DMS53 treated with DMSO at 0.1 percent for 48 hours (cell line): Measurements from ENCODE around the gene PXMP4.
"Not testable (repeated sequence)": the region's sequence is repeated elsewhere in the genome, so short reads cannot be mapped to it uniquely, and the experiment has no call there.

Source experiments
- DNase-seq: peaks from one replicate; lab custom pipeline; 2025; ENCODE audit not compliant: unreplicated experiment; lab: John Stamatoyannopoulos, UW

Gene PXMP4

GRCh38 chr20:33704197-33704924, 15.7 kb downstream of the PXMP4 start:
- DNase-seq: no peak

GRCh38 chr20:33703498-33704137, 16.5 kb downstream of the PXMP4 start:
- no peak for DNase-seq

GRCh38 chr20:33702861-33703260, 17.2 kb downstream of the PXMP4 start:
- DNase-seq: no peak

GRCh38 chr20:33701629-33702450, 18.3 kb downstream of the PXMP4 start:
- DNase-seq: no peak

- DNase-seq: not testable (repeated sequence)
Measured at GRCh38 chr20:33700696-33701441, 19.2 kb downstream of the PXMP4 start.

- not testable (repeated sequence) for DNase-seq
Measured at GRCh38 chr20:33698966-33699365, 21.1 kb downstream of the PXMP4 start.

GRCh38 chr20:33697129-33697528, 23.0 kb downstream of the PXMP4 start:
- no peak for DNase-seq

- no peak for DNase-seq
Measured at GRCh38 chr20:33696448-33696847, 23.7 kb downstream of the PXMP4 start.

GRCh38 chr20:33694639-33695012, 25.5 kb downstream of the PXMP4 start:
- DNase-seq: no peak

GRCh38 chr20:33693741-33694638, 26.1 kb downstream of the PXMP4 start:
- DNase-seq: no peak

GRCh38 chr20:33693289-33693688, 26.8 kb downstream of the PXMP4 start:
- DNase-seq: no peak

- DNase-seq: peak; percentile 25
Measured at GRCh38 chr20:33689973-33690372, 30.1 kb downstream of the PXMP4 start.

GRCh38 chr20:33689493-33689892, 30.6 kb downstream of the PXMP4 start:
- DNase-seq: no peak

- DNase-seq: no peak
Measured at GRCh38 chr20:33688938-33689424, 31.1 kb downstream of the PXMP4 start.

GRCh38 chr20:33687993-33688937, 31.8 kb downstream of the PXMP4 start:
- no peak for DNase-seq

GRCh38 chr20:33687370-33687915, 32.7 kb downstream of the PXMP4 start:
- no peak for DNase-seq

- DNase-seq: no peak
Measured at GRCh38 chr20:33686984-33687366, 33.1 kb downstream of the PXMP4 start.

GRCh38 chr20:33686100-33686983, 33.8 kb downstream of the PXMP4 start, which contains the start of gene E2F1:
Gene E2F1 (minus strand): TSS chr20:33686385. CDS start chr20:33686264, 121 bp downstream.
- DNase-seq: peak; percentile 80
